Activated CD4-positive, alpha-beta T cell treated with anti-CD3 and anti-CD28 coated beads for 4 hours (primary cell): Measurements from ENCODE around the gene NT5DC3.

ENCODE experiments used
- DNase-seq, 2 donors: peaks; one replicate each; pipeline ENCODE4 v3.0.0-alpha.2; 2020

NT5DC3 gene

DNA sequence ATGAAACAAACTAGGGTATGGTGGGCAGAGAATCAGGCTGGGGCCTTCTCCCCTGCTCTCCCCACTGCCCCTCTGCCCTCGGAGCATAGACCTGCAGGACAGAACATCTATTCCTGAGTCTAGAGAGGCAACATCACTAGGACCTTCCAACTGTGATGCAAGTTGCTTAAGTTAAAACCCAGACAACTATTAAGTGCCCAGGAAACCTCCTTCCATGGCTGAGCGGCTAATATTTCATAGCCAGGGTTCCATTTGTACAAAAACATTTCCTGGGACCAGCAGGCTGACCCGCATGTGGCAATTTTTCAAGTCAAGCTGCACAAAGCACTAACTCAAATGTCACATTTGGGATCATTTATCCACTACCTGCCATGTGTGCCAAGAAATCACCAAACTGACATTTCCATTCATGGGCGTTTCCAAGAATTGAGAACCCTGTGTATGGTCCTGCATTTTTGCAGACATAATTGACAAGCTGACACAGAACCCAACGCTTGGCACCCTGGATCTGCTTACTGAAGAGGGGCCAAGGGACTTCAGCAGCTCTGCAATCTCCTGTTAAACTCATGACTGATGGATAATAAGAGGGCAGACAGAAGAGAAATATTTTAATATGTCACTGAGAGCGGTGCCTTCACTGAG, 32.7 kb downstream of the NT5DC3 start:
- DNase-seq = no peak

GRCh38 chr12:103807561-103808238, 33.3 kb downstream of the NT5DC3 start:
- no peak for DNase-seq

- DNase-seq = no peak
Observed at GRCh38 chr12:103806803-103807202, 34.2 kb downstream of the NT5DC3 start.

- no peak for DNase-seq
Observed at GRCh38 chr12:103805655-103806360, 35.2 kb downstream of the NT5DC3 start.

DNA sequence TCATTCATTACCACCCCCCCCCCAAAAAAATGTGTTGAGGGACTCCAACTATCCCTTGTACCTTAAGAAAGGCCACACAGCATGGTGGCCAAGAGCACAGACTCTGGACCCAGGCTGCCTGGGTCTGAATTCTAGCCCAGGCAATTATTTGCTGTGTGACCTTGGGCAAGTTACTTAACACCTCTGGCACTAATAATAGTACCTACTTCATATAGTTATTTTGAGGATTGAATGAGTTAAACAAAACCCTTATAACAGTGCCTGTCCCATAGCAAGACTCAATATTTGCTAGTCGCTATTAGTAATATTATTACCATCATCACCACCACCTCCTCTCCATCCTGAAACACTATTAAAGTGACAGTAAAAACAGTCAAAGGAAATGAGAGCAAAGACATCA, 37.2 kb downstream of the NT5DC3 start:
- DNase-seq = no peak

DNA sequence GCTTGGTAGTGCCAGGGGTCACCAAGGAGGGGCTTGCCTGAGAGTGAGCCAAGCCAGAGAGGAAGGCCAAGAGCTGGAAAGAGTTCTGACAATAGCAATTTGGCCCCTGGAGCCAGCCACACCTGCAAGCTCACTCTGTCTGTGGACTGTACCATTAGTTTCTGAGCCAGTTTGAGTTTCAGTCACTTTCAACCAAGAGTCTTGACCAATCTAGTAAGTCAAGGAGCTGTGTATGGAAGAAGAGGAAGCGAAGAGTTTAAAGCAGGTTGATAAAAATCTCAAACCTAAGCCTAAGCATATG, 38.5 kb downstream of the NT5DC3 start:
- DNase-seq = no peak

GRCh38 chr12:103801709-103802585, 39.1 kb downstream of the NT5DC3 start:
- DNase-seq = no peak

GRCh38 chr12:103799857-103800771, 40.9 kb downstream of the NT5DC3 start:
- DNase-seq = no peak

GRCh38 chr12:103799504-103799856, 41.6 kb downstream of the NT5DC3 start:
- DNase-seq = no peak

- DNase-seq = no peak
Observed at GRCh38 chr12:103798586-103798985, 42.4 kb downstream of the NT5DC3 start.

GRCh38 chr12:103794309-103795213, 46.5 kb downstream of the NT5DC3 start:
- no peak for DNase-seq

DNA sequence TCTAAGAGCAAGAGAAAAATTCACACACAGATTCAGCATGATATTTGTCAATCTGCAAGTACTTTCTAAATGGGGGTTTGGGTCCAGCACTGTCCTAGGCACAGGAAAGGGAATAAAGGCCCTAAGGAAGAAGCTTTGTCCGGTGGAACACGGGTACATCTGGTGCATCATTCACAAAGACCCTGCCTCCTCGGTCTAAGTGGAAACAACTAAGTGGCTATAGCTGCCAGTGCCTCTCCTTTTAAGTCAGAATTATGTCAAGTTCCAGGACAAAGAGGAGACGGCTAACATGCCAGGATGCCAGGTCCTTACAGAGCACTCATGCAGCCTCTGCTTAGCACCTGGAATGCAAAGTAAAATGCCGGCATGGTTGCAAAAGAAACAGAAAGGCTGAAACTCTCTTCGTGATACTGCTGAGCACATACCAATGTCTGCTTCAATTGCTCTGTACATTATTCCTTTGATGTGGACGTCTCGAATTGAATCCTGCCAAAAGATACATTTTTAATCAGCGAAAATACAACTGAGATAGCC, 47.5 kb downstream of the NT5DC3 start:
- no peak for DNase-seq

GRCh38 chr12:103793046-103793445, 48.0 kb downstream of the NT5DC3 start:
- DNase-seq = no peak

- no peak for DNase-seq
Observed at GRCh38 chr12:103791350-103791920, 49.6 kb downstream of the NT5DC3 start.

DNA sequence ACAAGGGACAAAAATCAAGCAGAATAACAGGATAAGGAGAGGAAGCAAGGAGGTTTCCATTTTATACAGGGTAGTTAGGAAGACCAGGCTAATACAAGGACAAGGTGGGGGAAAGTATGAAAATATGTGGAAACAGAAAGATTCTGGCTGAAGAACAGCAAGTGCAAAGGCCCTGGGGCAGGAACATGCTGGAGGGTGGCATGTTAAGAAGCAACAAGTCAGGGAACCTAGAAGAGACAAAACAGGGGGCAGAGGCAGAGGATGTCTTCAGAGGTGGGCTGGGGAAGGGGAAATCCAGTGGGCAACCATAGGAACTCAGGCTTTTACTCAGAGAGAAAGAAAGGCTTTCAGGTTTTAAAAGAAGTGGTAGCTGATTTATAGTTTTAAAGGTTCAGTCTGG, 54.8 kb downstream of the NT5DC3 start:
- DNase-seq = no peak

- DNase-seq = no peak
Observed at GRCh38 chr12:103785243-103786031, 55.6 kb downstream of the NT5DC3 start.

DNA sequence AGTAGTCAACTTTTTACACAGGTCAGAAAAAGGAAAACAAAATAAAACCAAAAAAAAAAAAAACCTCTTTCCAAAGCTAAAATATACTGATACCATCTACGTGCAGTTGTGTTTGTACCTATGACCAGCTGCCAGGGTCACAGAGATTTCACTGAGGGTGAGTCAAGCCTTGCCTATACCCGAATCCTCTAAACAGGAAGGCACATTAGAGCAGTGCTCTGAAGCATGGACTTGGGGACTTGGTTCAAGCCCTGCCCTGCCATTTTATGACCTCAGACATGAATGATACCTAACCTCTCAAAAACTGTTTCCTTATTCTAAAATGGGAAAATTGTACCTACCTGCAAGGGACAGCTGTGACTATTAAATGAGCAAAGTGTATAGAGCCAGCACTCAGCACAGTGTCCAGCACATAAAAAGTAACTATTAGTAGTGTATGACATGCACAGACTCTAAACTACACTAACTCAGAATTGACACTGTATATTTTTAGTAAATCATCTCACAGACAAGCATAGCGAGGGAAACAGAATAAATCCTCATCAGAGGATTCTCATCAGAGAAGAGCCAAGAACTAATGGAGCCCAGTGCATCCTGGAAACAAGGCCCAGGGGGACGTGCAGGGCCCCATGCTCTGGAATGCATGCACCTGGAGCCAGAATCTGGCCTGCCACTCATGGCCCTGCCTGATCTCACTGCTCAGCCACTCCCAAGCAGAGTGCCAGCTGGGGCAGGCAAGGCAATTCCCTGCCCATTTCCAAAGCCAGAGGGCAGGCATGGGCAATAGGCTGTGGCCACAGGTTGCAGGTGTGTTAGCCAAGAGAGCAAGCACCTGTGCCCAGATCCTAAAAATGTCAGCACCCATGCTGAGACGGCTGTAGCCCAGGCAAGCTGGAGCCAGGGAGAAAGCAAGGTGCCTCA, 57.0 kb downstream of the NT5DC3 start:
- DNase-seq = no peak

DNA sequence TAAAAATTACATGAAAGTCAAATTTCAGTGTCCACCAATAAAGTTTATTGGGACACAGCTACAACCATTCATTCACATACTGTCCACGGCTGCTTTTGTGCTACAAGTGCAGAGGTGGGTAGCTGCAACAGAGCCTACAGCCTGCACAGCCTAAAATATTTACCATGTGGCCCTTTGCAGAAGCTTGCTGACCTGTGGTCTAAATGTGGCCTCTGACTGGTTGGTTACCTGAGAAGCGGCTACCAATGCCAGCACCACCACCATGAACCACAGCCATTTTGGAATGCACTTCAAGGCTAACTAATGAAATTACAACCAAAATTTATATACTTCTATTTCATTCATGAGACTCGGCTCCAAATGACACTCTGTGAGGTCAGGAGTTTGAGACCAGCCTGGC, 58.6 kb downstream of the NT5DC3 start:
- DNase-seq = no peak

GRCh38 chr12:103780992-103781391, 60.0 kb downstream of the NT5DC3 start:
- no peak for DNase-seq
